GM12892 (cell line): ENCODE results near the gene SMG1.

Experiments used
- POLR2A ChIP-seq: IDR thresholded peaks from 2 replicates; pipeline ENCODE4 v1.6.1; 2011; ENCODE audit warnings: low read depth, low read length, control low read depth
- POLR2AphosphoS5 ChIP-seq: IDR thresholded peaks from 2 replicates; pipeline ENCODE4 v1.6.1; 2011; ENCODE audit warnings: low read depth, low read length, control low read depth

GRCh38 chr16:18829251-18829650 is 97.0 kb downstream of the SMG1 start:
- TF ChIP-seq POLR2A, result no peak
- TF ChIP-seq POLR2AphosphoS5, result no peak
